Natural killer cell (primary cell): Measurements from ENCODE around the gene CLIC1. TPM values are rescaled to one million over a fixed set of nuclear protein-coding genes. Genes with fewer than 3 reads are reported as not detected.

ENCODE experiments used
- ATAC-seq, 3 donors: fragments of 150-1000 bp in 2 of 3; fragments of 200-7000 bp in 1 of 3; cut with Tn5 transposase; 1 replicate in 1 of 3; 2 replicates in 2 of 3; pipeline ENCODE4 v1.10.0; 2021; ENCODE audit warnings: mild to moderate bottlenecking in 2 of 3, moderate library complexity in 2 of 3
- DNase-seq, 2 donors: peaks; one replicate each; pipeline versions ENCODE4 v3.0.0 to v3.0.0-alpha.2; 2013 to 2021; ENCODE audit warnings: mixed read lengths in 1 of 2
- H3K27ac ChIP-seq: one replicate; pipeline ENCODE4 v1.5.1; 2013; ENCODE audit warnings: mild to moderate bottlenecking, low read length
- H3K27me3 ChIP-seq: one replicate; pipeline ENCODE4 v1.6.1; 2013; ENCODE audit warnings: low read length; ENCODE audit not compliant: control insufficient read depth, insufficient read depth
- H3K36me3 ChIP-seq: one replicate; pipeline ENCODE4 v1.6.1; 2013; ENCODE audit warnings: low read length; ENCODE audit not compliant: control insufficient read depth, insufficient read depth
- H3K4me1 ChIP-seq: one replicate; pipeline ENCODE4 v1.6.1; 2013; ENCODE audit warnings: low read length; ENCODE audit not compliant: control insufficient read depth, insufficient read depth
- H3K4me3 ChIP-seq: one replicate; pipeline ENCODE4 v1.5.1; 2013; ENCODE audit warnings: low read length
- H3K9me3 ChIP-seq: one replicate; pipeline ENCODE4 v1.6.1; 2013; ENCODE audit warnings: low read length; ENCODE audit not compliant: control insufficient read depth, insufficient read depth
- H3K27ac Mint-ChIP-seq, 2 donors: one replicate each; pipeline ENCODE4 v1.8.0; 2022; ENCODE audit warnings: mild to moderate bottlenecking in 2 of 2, mixed read lengths in 2 of 2, moderate library complexity in 1 of 2
- H3K27me3 Mint-ChIP-seq, 2 donors: one replicate each; pipeline ENCODE4 v1.8.0; 2022; ENCODE audit warnings: low read depth in 2 of 2, mixed read lengths in 2 of 2
- H3K36me3 Mint-ChIP-seq: one replicate; pipeline ENCODE4 v1.8.0; 2022; ENCODE audit warnings: mixed read lengths
- H3K4me1 Mint-ChIP-seq, 2 donors: one replicate each; pipeline ENCODE4 v1.8.0; 2022; ENCODE audit warnings: mixed read lengths in 2 of 2
- H3K4me3 Mint-ChIP-seq: one replicate; pipeline ENCODE4 v1.8.0; 2022; ENCODE audit warnings: mild to moderate bottlenecking, moderate library complexity, mixed read lengths
- H3K9me3 Mint-ChIP-seq, 2 donors: one replicate each; pipeline ENCODE4 v1.8.0; 2022; ENCODE audit warnings: mixed read lengths in 2 of 2
- WGBS: methylation state at CpG from one replicate; pipeline ENCODE4 v1.1.7; 2013; ENCODE audit warnings: missing lambda C conversion rate; ENCODE audit not compliant: insufficient coverage; 5-methylcytosine and 5-hydroxymethylcytosine counted together
- intact Hi-C: fragments of 100-400 bp; cut with micrococcal nuclease; formaldehyde crosslinking; loops from one replicate; pipeline ENCODE4 v1.14.2; 2022
- total RNA-seq, 4 donors: library from RNA; stranded (reverse); fragments of 120-200 nt in 1 of 4; gene quantifications; one replicate each; pipeline versions ENCODE4 v1.2.3 to v1.2.4, GENCODE V29; 2013 to 2022
- TF ChIP-seq, protein P1 (sequence below): fragments of 200-600 bp; IDR thresholded peaks from one replicate; pipeline ENCODE4 v1.8.0; 2022; ENCODE audit warnings: antibody characterized with exemption

CLIC1 gene
- total RNA-seq, 3 donors from 2014 or later (not counting 1 experiment from before 2014, with no cell fraction given): 348 to 363 (median 355) TPM

DNA sequence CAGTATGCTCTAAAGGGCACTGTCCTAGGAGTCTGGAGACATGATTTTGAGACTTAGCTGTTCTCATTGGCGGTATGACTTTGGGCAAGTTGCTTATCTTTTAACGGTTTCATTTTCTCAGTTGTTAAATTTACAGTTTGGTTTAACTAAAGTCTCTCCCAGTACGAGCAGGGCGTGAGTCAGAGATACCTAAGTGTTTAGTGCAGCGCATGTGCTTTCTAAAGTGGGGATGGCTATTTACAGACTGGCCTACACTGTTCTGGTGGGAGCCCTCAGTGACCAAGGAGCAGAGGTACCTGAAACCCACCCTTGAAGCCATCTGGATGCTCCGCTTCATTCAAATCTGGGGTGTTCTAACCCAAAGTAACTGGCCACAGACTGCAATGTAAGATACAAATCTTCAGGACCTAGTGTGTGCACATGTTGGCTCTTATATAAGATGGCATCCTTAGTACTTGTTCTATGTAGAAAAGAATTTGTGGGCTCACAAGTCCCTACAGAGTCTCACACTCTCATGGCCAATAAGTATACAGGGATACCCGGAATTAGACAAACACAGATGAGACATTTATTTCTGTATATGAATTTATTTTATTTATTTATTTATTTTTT lies 14.2 kb upstream of the CLIC1 start:
- DNase-seq: no peak
- Mint-ChIP-seq H3K27ac (no peak overlapping the region), H3K9me3 (no peaks in the 10 kb centered on the region), H3K4me3 (no peak overlapping the region), H3K27me3 (no peaks in the 10 kb centered on the region), H3K36me3 (no peaks in the 10 kb centered on the region), H3K4me1 (no peaks in the 10 kb centered on the region)
- TF ChIP-seq, protein P1, sequence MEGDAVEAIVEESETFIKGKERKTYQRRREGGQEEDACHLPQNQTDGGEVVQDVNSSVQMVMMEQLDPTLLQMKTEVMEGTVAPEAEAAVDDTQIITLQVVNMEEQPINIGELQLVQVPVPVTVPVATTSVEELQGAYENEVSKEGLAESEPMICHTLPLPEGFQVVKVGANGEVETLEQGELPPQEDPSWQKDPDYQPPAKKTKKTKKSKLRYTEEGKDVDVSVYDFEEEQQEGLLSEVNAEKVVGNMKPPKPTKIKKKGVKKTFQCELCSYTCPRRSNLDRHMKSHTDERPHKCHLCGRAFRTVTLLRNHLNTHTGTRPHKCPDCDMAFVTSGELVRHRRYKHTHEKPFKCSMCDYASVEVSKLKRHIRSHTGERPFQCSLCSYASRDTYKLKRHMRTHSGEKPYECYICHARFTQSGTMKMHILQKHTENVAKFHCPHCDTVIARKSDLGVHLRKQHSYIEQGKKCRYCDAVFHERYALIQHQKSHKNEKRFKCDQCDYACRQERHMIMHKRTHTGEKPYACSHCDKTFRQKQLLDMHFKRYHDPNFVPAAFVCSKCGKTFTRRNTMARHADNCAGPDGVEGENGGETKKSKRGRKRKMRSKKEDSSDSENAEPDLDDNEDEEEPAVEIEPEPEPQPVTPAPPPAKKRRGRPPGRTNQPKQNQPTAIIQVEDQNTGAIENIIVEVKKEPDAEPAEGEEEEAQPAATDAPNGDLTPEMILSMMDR: no peak
- Histone ChIP-seq H3K27ac (no peak overlapping the region), H3K4me1 (no peaks in the 10 kb centered on the region), H3K27me3 (no peaks in the 10 kb centered on the region), H3K9me3 (no peaks in the 10 kb centered on the region), H3K36me3 (no peaks in the 10 kb centered on the region), H3K4me3 (no peak overlapping the region)
- intact Hi-C loops: no loop called here
- no peak for ATAC-seq
- 92% methylated on average over 6 of the region's 7 CpGs for WGBS

DNA sequence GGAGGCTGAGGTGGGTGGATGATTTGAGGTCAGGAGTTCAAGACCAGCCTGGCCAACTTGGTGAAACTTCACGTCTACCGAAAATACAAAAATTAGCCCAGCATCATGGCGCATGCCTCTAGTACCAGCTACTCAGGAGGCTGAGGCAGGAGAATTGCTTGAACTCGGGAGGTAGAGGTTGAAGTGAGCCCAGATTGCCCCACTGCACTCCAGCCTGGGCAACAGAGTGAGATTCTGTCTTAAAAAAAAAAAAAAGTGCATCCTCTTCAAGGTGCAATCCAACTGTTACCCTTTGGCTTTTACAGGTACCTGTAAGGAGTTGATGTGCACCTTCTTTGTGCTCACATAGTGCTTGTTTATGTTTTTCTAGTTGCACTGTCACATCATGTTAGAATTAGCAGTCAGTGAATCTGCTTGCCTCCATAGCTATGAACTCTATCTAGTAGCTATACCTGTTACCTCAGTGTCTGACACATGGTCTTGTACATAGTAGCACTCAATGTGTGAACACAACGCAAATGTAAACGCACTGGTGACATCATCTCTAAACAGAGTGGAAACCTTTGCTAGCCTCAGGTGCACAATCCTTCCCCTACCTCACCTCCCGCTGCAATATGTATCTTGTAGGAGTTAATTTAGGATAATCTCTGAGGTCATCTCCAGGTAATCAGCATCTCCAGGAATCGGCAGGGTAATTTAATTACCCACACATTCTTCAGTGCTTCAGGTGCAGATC lies 13.1 kb upstream of the CLIC1 start:
- Mint-ChIP-seq H3K4me3 (no peak overlapping the region), H3K27me3 (no peaks in the 10 kb centered on the region), H3K9me3 (no peaks in the 10 kb centered on the region), H3K36me3 (no peaks in the 10 kb centered on the region), H3K27ac (no peak overlapping the region), H3K4me1 (no peaks in the 10 kb centered on the region)
- Histone ChIP-seq H3K4me3 (no peak overlapping the region), H3K36me3 (no peaks in the 10 kb centered on the region), H3K27me3 (no peaks in the 10 kb centered on the region), H3K4me1 (no peaks in the 10 kb centered on the region), H3K9me3 (no peaks in the 10 kb centered on the region), H3K27ac (no peak overlapping the region)
- TF ChIP-seq, protein P1: no peak
- 97% methylated on average over 6 of the region's 8 CpGs for WGBS
- DNase-seq: no peak
- no peak for ATAC-seq
- intact Hi-C loops: no loop called here

DNA sequence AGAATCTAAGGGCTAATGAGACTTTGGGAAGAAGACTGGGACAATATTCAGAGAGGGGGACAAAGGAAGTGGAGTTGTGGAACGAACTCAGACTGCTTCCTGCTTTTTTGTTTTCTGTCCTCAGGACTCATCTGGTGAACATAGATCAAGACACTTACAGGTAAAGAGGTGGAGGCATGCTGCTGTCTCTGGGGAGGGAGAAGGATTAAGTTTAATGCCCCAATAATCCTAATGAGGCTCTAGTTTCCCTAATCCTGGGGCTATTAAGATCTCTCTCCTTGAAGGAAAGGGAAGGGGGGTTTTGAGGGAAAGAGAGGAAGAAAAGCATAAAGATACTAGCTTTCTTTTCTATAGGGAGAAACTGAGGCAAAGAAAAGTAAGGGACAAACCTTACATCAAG lies 8.1 kb upstream of the CLIC1 start:
- 57% methylated on average over 1 of the region's 1 CpG for WGBS
- H3K36me3 Mint-ChIP-seq: no peaks in the 10 kb centered on the region
- H3K4me3 ChIP-seq: no peak overlapping the region
- H3K4me1 ChIP-seq: peaks cover 12% of the 10 kb centered on the region
- DNase-seq: no peak
- intact Hi-C loops: no loop called here
- H3K9me3 ChIP-seq: no peaks in the 10 kb centered on the region
- TF ChIP-seq, protein P1: no peak
- H3K4me1 Mint-ChIP-seq: peaks cover 16 to 25% of the 10 kb centered on the region in 2 donors
- H3K27ac ChIP-seq: no peak overlapping the region
- H3K27ac Mint-ChIP-seq: no peak overlapping the region
- H3K27me3 ChIP-seq: no peaks in the 10 kb centered on the region
- no peak for ATAC-seq
- H3K27me3 Mint-ChIP-seq: no peaks in the 10 kb centered on the region
- H3K9me3 Mint-ChIP-seq: no peaks in the 10 kb centered on the region
- H3K36me3 ChIP-seq: no peaks in the 10 kb centered on the region
- no peak overlapping the region for H3K4me3 Mint-ChIP-seq
